Activated CD4-positive, alpha-beta T cell treated with anti-CD3 and anti-CD28 coated beads, Interleukin-2, amount 50 U/mL, for 16 hours (primary cell): ENCODE measurements around the gene PCBP4.
"Not testable (repeated sequence)": the region's sequence is repeated elsewhere in the genome, so short reads cannot be mapped to it uniquely, and the experiment has no call there.

ENCODE experiments used
- DNase-seq: peaks from one replicate; pipeline ENCODE4 v3.0.0-alpha.2; 2020

PCBP4 gene

DNA sequence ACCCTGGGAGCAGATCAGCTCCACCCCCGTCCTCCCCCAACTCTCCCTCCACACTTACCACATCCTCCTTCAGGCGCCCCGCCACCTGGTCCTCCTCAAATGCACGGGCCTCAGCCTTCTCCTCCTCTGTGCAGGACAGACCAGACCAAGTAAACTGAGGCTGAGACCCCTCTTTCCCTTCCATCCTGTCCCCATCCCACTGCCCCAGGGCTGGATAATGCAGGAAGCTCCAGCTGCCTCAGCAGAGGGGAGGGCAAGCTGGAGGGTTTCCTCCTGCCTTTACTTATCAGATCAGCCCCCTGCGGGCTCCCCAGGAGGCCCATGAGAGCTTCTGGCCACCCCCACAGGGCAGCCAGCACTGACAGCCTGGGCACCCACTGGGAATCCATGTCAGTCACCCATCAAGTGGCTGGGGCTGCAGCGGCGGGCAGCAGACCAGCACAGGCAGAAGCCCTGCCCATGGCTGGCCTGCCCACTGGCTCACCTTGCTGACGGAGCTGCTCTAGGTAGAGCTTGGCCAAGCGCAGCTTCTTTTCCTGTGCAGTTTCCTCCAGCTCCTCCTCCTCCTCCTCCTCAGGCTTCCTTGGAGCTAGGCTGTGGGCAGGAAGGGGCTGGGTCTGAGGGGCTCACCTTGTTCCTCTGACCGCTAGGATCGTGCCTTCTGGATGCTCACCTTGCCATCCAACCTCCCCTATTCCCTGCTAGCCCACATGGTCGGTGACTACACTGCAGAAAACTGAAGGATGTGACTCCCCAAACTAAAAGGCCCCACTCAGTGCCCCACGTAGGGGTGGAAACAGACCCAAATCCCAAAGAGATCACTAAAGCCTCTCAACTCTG, 29.4 kb downstream of the PCBP4 start:
- no peak for DNase-seq

DNA sequence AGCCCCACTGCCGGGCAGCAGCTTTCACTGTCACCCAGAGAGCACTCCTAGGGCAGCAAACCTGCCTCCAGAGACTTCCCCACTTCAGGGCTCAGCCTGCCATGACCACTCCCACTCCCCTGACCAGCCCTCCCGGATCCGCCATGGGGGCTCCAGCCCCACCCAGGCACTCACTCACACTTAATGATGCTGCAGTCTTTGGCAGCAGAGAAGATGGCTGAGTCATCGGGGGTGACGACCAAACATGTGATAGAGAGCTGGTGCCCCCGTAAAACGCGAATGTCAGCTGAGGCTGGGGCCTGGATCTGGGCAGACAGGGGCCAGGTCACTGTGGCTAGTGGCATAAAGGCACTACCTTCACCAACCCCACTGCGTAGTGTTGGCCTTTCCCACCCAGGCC, 30.2 kb downstream of the PCBP4 start:
- no peak for DNase-seq

DNA sequence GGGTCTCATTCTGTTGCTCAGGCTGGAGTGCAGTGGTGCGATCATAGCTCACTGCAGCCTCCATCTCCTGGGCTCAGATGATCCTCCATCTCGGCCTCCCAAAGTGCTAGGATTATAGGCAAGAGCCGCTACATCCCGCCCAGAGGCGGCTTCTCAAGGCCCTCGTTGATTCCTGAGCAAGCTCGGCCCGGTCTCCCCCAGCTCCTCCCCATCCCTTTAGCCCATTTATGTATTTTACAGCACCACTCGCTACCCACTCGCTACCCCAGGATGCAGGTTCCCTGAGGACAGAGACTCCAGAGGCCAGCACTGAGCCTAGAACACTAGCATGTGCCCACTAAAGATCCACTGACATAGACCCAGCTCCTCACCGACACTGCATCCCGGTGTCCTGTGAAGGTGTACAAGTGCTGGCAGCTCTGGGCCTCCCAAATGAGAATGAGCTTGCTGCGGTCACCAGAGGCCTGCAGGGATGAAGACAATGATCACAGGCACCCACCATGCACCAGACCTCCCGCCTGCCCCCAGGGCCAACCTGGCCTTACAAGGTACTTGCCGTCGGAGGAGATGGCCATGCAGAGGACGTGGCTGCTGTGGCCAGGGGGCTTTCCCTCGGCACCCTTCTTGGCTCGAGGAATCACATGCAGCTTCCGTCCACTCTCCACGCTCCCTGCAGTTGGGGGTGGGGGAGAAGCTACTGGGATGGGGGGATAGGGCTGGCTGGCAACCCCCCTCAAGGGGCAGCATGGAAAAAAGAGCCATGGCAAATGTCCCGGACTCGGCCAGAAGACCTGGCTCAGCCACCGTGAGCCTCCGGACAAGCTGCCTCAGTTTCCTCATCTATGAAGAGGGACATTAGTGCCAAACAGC, 31.1 kb downstream of the PCBP4 start:
- no peak for DNase-seq

DNA sequence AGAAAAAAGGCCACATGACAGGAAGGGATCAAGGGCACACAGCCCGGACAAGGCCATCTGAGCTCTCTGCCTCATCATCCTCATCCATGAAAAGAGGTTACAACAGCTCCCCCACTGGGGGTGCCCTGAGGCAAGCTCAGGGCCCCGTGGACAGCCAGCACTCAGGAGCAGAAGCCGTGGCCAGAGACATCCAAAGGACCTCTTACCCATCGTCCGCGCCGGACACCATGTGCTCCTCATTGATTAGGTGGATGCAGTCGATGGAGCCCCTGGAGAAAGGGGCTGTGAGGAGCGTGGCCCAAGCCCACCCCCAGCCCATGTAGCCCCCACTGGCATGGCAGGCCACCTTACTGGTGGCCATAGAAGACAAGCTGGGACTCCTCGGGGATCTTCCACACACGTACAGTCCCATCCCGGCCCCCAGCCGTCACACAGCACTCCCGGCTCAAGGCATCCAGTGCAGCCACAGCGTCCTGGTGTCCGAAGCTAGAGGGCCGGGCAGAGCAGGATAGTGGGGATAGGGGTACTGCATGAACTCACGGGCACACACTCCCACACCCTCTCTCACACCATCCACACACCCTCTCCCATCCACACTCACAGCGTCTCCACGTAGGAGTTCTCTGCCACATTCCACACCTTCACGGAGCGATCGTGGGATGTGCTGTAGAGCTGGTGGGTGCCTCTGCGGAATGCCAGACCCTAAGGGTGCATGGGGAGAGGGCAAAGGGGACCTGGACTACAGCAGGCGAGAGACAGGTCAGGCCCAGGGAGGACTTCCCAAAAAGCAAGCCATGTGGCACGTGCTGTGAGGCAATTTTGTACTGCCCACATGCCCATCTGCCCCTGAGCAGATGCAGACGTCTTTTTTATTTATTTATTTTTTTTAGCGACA, 32.0 kb downstream of the PCBP4 start:
- DNase-seq, result no peak

DNA sequence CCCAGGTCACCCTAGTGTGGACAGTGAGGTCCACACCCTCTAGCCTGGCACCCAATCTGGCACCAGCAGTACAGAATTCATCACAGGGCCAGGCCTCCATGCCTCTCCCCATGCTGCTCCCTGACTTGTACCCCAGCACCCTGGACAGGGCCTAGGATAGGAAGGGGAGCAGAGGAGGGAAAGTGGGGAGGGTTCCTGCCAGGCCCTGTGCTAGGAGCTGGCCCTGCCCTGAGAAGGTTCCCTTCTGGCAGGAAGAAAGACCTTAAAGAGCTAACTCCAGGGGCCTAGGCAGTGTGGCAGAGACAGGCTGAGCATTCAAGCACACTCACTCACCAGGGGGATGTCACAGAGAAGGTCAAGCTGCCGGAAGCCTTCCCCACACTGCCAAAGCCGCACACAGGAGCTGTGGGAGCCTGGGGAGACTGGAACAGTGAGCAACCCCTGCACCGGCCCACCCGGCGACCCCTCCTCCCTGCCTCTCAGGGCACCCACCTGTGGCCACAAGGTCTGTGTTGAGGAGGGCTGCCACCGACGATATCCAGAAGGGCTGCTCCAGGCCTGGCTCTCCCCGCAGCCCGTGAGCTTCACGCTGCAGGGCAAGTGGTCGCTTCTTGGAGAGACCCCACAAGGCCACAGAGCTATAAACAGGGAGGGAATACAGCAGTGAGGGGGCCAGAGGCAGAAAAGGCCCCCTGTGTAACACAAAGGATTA, 33.0 kb downstream of the PCBP4 start:
- no peak for DNase-seq

DNA sequence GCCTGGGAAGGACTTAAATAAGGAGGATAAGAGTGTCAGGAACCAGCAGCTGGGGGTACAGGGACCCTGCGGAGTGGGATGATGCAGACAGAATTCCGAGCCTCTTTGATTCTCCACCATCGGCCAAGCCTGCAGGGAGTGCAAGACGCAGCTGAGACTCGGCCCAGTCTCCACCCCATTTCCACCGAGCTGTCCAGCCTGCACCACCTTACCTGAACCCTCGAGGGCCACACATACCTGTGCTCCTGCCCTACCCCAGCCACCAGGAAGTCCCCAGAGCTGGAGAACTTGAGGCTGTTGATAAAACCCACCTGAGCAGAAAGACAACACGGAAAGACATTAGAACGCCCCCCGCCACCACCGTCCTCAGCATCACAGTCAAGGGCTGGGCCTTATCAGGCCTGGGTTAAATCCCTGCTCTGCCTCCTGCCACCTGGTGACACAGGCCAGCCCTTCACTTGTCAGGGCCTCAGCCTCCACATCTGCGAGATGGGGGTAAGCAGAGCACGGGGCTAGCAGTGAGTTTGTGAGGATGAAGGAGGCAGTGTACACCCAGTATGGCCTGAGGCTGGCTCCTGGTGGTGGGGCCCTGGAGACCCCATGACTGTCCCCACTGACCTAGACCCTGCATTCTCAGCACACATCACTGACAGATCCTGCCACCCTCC, 33.6 kb downstream of the PCBP4 start:
- DNase-seq, result no peak

DNA sequence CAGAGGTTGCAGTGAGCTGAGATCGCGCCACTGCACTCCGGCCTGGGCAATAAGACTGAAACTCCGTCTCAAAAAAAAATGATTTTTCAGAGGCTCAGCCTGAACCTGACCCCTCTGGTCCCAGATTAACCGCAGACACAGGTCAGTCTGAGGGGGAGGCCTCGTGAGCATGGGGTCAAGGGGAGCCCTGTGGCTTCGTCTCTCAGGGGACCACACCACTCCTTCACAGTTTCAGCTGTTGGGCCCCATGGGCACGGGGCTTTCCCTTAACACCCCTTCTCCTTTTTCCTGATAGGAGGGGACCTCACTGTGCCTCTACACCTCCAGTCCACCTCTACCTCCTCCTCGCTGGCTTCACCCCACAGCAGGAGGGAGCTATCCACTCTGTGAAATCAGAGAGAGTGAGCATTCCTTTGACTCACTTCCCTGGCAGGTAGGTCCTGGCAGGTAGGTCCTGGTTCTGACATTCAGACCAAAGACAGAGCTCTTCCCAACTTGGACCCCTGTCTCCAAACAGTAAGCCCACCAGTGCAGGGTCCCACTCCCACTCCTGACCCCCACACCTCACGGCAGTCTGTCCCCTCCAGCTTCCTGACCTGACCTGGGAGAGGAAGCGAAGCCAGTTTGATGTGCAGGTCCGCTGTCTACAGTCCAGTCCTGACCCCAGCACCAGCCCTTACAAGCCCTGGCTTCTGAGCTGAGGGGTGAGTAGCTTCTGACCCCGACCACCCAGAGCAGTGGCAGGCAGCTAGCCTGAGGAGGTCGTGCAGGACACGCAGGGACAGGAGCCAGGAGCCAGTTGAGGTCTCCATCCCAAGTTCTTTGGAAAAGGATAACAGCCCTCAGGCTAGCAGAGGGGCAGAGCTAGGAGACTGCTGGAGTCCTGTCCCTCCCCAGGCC, 34.5 kb downstream of the PCBP4 start:
- no peak for DNase-seq

DNA sequence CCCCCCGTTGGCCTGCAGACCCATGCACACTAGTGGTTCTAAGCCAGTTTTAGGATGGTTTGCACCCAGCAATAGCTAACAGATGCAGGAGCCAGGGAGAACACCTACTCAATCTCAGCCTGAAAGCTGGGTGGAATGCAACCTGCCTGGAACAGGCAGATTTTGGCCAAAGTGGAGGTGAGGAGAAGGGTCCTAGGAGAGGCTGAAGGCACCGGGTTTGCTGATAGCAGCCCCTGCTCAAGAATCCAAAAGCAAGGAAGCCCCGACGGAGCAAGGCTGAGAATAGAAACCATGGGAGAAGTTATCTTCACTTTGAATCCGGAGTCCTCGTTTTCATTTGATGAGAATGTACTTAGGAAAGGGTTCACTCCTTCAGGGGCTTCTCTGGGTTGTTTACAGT, 35.5 kb downstream of the PCBP4 start:
- no peak for DNase-seq

DNA sequence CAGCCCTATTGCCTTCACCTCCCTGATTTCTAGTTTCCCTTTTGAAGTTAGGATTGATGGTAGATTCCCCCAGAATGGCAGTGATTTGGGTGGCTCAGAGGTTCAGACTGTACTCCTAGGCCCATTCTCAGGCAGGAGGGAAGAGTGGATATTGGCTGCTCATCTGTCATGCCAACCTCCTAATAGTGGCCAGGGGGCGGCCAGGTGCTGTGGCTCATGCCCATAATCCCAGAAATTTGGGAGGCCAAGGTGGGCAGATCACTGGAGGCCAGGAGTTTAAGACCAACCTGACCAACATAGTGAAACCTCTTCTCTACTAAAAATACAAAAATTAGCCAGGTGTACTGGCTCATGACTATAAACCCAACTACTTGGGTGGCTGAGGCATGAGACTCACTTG, 36.8 kb downstream of the PCBP4 start:
- no peak for DNase-seq

DNA sequence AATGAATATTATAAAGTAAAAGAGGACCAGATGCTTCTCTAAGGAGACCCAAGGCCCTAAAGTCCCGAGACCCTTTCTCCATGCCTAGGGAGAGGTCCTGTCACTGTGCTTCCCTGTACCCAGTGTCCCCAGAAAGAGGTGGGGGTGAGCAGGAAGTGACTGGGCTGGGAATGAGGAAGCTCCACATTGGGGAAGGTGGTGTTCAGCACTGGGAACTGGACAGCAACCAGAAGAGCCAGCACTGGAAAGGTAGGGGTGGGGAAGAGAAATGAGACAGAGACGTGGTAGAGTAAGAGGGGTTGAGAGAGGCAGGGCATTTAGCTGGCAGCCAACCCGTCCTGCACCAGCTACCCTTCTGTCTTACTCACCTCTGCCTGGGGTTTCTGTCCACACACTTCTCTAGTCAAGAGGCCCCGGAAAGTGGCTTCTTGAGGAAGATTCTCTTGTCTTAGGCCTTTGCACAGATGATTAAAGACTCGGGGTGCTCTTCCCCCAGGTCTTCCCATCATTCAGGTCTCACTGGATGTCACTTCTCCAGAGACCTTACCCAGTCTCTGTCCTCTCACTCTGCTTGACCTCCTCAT, 37.7 kb downstream of the PCBP4 start:
- DNase-seq, result no peak

DNA sequence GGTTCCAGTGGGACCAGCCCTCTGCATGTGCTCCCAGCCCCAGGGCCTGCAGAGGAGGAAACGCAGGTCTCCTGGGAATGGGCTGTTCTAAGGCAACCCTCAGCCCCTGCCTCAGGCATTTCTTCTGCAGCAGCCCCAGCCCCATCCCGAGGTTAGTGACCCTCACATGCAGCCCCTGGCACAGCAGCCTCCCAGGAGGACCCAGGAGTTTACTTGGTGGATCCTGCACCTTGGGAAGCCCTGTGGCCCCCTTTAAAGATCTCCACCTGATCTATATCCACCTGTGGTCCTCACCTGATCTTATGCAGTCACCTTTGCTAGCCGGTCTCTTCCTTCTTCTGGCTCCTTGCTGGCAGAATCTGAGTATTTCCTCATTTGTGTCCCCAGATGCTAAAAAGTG, 38.3 kb downstream of the PCBP4 start:
- DNase-seq, result not testable (repeated sequence)

DNA sequence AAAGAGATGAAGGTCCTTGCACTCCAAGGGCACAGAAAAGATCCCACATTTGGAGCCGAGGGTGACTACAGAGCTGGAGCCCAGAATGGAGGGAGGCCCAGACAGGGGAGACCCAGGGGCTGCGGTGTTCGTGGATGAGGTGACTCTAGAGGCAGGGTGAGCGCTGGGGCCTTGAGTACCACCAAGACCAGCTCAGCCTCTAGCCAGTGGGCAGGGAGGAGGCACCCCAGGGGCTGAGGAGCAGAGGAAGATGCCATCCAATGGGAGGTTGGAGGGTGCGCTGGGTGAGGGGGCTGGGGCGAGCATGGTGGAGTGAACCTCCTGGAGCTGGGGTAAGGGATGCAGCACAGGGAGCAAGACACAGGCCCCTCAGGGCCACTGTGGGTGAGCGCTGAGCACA, 38.8 kb downstream of the PCBP4 start:
- no peak for DNase-seq

DNA sequence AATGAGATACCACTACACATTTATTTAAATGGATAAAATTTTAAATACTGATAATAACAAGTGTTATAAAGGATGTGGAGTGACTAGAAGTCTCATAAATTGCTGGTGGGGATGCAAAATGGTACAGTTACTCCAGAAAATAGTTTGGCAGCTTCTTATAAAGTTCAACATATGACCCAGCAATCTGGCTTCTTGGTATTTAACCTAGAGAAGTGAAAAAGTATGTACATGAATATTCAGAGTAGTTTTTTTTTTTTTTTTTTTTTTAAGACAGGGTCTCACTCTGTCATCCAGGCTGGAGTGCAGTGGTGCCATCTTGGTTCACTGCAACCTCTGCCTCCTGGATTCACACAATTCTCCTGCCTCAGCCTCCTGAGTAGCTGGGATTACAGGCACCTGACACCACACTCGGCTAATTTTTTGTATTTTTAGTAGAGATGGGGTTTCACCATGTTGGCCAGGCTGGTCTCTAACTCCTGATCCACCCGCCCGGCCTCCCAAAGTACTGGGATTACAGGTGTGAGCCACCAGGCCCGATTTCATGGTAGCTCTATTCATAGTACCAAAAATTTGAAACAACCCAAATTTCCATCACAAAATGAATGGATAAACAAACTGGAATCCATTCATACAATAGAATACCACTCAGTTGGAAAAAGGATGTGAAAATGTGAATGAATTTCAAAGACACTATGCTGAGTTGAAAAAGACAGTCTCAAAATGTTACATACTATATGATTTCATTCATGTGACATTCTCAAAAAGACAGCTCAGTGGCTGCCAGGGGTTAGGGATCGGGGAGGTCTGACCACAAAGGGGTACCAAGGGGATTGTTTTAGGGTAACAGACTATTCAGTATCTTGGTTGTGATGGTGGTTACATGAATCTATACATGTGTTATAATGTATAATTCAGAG, 39.9 kb downstream of the PCBP4 start:
- DNase-seq, result no peak

DNA sequence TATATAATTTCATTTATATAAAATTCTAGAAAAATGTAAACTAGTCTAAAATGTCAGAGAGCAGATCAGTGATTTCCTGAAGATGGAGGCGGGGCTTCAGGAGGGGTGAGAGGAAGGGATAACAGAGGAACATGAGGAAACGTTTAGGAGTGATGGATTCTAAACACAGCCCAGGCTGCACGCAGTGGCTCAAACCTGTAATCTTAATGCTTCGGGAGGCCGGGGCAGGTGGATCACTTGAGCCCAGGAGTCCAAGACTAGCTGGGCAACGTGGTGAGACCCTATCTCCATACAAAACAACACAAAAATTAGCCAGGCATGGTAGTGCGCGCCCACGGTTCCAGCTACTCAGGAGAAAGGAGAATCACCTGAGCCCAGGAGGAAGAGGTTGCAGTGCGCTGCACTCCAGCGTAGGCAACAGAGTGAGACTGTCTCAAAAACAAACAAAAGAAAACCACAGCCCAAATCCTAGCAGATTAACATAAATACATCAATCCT, 46.1 kb downstream of the PCBP4 start:
- DNase-seq, result no peak

DNA sequence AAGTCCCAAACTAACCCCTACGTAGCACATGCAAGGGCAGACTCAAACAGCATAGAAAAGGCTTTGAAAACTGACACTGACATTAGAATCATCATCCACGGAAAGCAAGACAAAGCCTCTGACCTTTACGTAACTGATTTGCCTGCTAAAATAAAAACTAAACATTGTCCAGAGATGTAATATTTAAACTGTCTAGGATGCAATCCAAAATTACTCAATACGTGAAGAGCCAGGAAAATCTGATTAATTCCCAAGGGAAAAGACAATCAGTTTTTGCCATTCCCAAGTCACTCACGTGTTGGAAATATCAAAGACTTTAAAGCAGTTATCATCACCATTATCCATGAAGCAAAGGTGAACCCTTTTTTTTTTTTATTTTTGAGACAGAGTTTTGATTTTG, 50.8 kb downstream of the PCBP4 start:
- DNase-seq, result no peak

DNA sequence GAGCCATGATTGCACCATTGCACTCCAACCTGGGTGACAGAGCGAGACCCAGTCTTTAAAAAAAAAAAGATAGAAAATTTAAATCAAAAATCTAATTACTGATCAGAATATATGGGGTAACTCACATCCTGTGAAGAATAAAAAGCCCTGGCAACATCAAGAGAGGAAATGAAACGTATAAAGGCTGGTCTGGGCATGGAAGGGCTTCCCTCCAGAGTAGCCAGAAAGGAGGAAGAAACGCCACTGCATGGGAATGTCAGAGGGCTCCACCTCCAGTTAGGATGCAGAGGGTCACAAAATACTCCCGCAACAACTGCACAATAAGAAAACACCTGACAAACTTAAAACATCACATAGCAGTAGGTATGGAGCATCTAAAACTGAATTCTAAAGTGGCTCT, 59.2 kb downstream of the PCBP4 start:
- DNase-seq, result no peak
